H1 (cell line): ENCODE data around the gene UBE2O. TPM values are rescaled to one million over a fixed set of nuclear protein-coding genes. Genes with fewer than 3 reads are reported as not detected.

Experiments
- CTCF ChIA-PET: fragments of 300-600 bp; sonication (Branson Sonifier 250); formaldehyde crosslinking; loops from one replicate; lab custom pipeline; 2021; ENCODE audit not compliant: partially characterized antibody; lab: Charles Lee
- POLR2A ChIA-PET: fragments of 300-600 bp; sonication (Branson Sonifier 250); formaldehyde crosslinking; loops from one replicate; lab custom pipeline; 2021; ENCODE audit warnings: inconsistent platforms; ENCODE audit not compliant: partially characterized antibody; lab: Charles Lee
- DNase-seq, 2 experiments: peaks; one replicate each; pipeline versions ENCODE4 v3.0.0 to v3.0.0-alpha.2; 2010 to 2022; ENCODE audit warnings: low spot score in 2 of 2, low read depth in 1 of 2, mixed read lengths in 1 of 2
- FAIRE-seq: peaks from 2 replicates; lab custom pipeline; 2011; peaks lifted over from hg19 to GRCh38; lab: Jason Lieb, UNC
- H2AFZ ChIP-seq: 2 replicates; pipeline ENCODE4 v1.8.1; 2012; ENCODE audit warnings: low read length, inconsistent platforms
- H2AK5ac ChIP-seq: 2 replicates; pipeline ENCODE4 v1.6.1; 2013; ENCODE audit warnings: low read depth, low read length
- H2BK120ac ChIP-seq: replicated peaks from 2 replicates; pipeline ENCODE3; 2013; ENCODE audit warnings: low read depth, low read length, inconsistent platforms
- H2BK12ac ChIP-seq: 2 replicates; pipeline ENCODE4 v1.6.1; 2013; ENCODE audit warnings: low read depth, low read length
- H2BK15ac ChIP-seq: 2 replicates; pipeline ENCODE4 v1.6.1; 2013; ENCODE audit warnings: low read length
- H2BK20ac ChIP-seq: 2 replicates; pipeline ENCODE4 v1.6.1; 2013; ENCODE audit warnings: low read length
- H2BK5ac ChIP-seq: 2 replicates; pipeline ENCODE4 v1.6.1; 2013; ENCODE audit warnings: low read depth, low read length
- H3K14ac ChIP-seq: 2 replicates; pipeline ENCODE4 v1.6.1; 2013; ENCODE audit warnings: inconsistent platforms; ENCODE audit not compliant: insufficient read length
- H3K18ac ChIP-seq: 2 replicates; pipeline ENCODE4 v1.6.1; 2013; ENCODE audit warnings: low read length; ENCODE audit errors: extremely low read depth
- H3K23ac ChIP-seq: 2 replicates; pipeline ENCODE4 v1.6.1; 2013; ENCODE audit warnings: inconsistent platforms; ENCODE audit not compliant: insufficient read length
- H3K23me2 ChIP-seq: 2 replicates; pipeline ENCODE4 v1.6.1; 2013; ENCODE audit warnings: low read depth, low read length
- H3K27ac ChIP-seq: 2 replicates; pipeline ENCODE4 v1.6.1; 2011; ENCODE audit warnings: low read depth, low read length, inconsistent platforms
- H3K27me3 ChIP-seq, 4 experiments: replicated peaks in 1 of 4; 1 replicate in 1 of 4; 2 replicates in 3 of 4; pipeline versions ENCODE4 v1.6.1 to v1.8.1; 2011 to 2013; ENCODE audit warnings: low read length in 3 of 4, mild to moderate bottlenecking in 3 of 4, inconsistent platforms in 2 of 4, mixed read lengths in 2 of 4, moderate library complexity in 1 of 4; ENCODE audit not compliant: control insufficient read depth in 3 of 4, insufficient read depth in 3 of 4; ENCODE audit errors: extremely low read depth in 1 of 4
- H3K36me3 ChIP-seq, 4 experiments: 2 replicates each; pipeline versions ENCODE4 v1.6.1 to v1.8.1; 2011 to 2013; ENCODE audit warnings: mild to moderate bottlenecking in 4 of 4, low read length in 3 of 4, moderate library complexity in 2 of 4, control low read depth in 1 of 4, inconsistent platforms in 1 of 4; ENCODE audit not compliant: insufficient read depth in 4 of 4, control insufficient read depth in 2 of 4
- H3K4ac ChIP-seq: replicated peaks from 2 replicates; pipeline ENCODE3; 2013; ENCODE audit warnings: low read length, low read depth, mixed read lengths, inconsistent platforms; ENCODE audit not compliant: insufficient read length
- H3K4me1 ChIP-seq, 4 experiments: replicated peaks in 1 of 4; 1 replicate in 1 of 4; 2 replicates in 3 of 4; pipeline versions ENCODE4 v1.6.1 to v1.8.1; 2011 to 2013; ENCODE audit warnings: low read length in 3 of 4, inconsistent platforms in 2 of 4, mixed read lengths in 1 of 4; ENCODE audit not compliant: insufficient read depth in 4 of 4, control insufficient read depth in 3 of 4
- H3K4me2 ChIP-seq, 2 experiments: 2 replicates each; pipeline versions ENCODE4 v1.6.1 to v1.8.1; 2011 to 2013; ENCODE audit warnings: low read depth in 2 of 2, low read length in 2 of 2, control low read depth in 1 of 2, inconsistent platforms in 1 of 2, mild to moderate bottlenecking in 1 of 2; ENCODE audit not compliant: insufficient read depth in 1 of 2
- H3K4me3 ChIP-seq, 4 experiments: fragments of 200-600, 300-600 bp in 1 of 4; sonication (generic), shearing (Covaris generic), sonication (Bioruptor Twin) in 1 of 4; 2 replicates each; pipeline versions ENCODE4 v1.5.1 to v1.8.1; 2011 to 2016; ENCODE audit warnings: low read length in 4 of 4, low read depth in 3 of 4, control low read depth in 2 of 4, inconsistent platforms in 2 of 4, mild to moderate bottlenecking in 2 of 4, mixed read lengths in 1 of 4, moderate library complexity in 1 of 4; ENCODE audit not compliant: insufficient read depth in 2 of 4; ENCODE audit errors: extremely low read depth in 1 of 4
- H3K56ac ChIP-seq: replicated peaks from 2 replicates; pipeline ENCODE3; 2013; ENCODE audit warnings: low read depth, mild to moderate bottlenecking, mixed read lengths, low read length, inconsistent platforms; ENCODE audit not compliant: insufficient read length
- H3K79me1 ChIP-seq: 2 replicates; pipeline ENCODE4 v1.6.1; 2013; ENCODE audit warnings: low read depth, low read length, control low read depth
- H3K79me2 ChIP-seq, 2 experiments: 2 replicates each; pipeline versions ENCODE4 v1.6.1 to v1.8.1; 2012 to 2013; ENCODE audit warnings: low read length in 2 of 2, mild to moderate bottlenecking in 2 of 2, inconsistent platforms in 1 of 2; ENCODE audit not compliant: insufficient read depth in 2 of 2, control insufficient read depth in 1 of 2
- H3K9ac ChIP-seq, 4 experiments: replicated peaks in 1 of 4; 1 replicate in 1 of 4; 2 replicates in 3 of 4; pipeline versions ENCODE4 v1.6.1 to v1.8.1; 2011 to 2013; ENCODE audit warnings: low read depth in 3 of 4, low read length in 3 of 4, control low read depth in 2 of 4, mild to moderate bottlenecking in 2 of 4, moderate library complexity in 2 of 4, inconsistent platforms in 1 of 4; ENCODE audit errors: extremely low read depth in 1 of 4
- H3K9me3 ChIP-seq, 2 experiments: 2 replicates each; pipeline versions ENCODE4 v1.6.1 to v1.8.1; 2012 to 2013; ENCODE audit warnings: mild to moderate bottlenecking in 2 of 2, moderate library complexity in 2 of 2, control low read depth in 1 of 2, inconsistent platforms in 1 of 2, low read depth in 1 of 2, low read length in 1 of 2, mixed read lengths in 1 of 2; ENCODE audit not compliant: insufficient read depth in 2 of 2
- H4K20me1 ChIP-seq, 2 experiments: replicated peaks in 1 of 2; 2 replicates each; pipeline versions ENCODE3 to v1.8.1; 2011 to 2013; ENCODE audit warnings: inconsistent platforms in 2 of 2, low read length in 2 of 2, mild to moderate bottlenecking in 1 of 2; ENCODE audit not compliant: insufficient read depth in 2 of 2, control insufficient read depth in 1 of 2
- H4K5ac ChIP-seq: 2 replicates; pipeline ENCODE4 v1.6.1; 2013; ENCODE audit warnings: low read length, low read depth, mixed read lengths, inconsistent platforms; ENCODE audit not compliant: insufficient read length
- H4K8ac ChIP-seq: 2 replicates; pipeline ENCODE4 v1.8.0; 2013; ENCODE audit warnings: mild to moderate bottlenecking, moderate library complexity, low read length, inconsistent platforms; ENCODE audit not compliant: insufficient read depth; ENCODE audit errors: extremely low read depth
- H4K91ac ChIP-seq: replicated peaks from 2 replicates; pipeline ENCODE3; 2013; ENCODE audit warnings: low read length, mixed read lengths, inconsistent platforms; ENCODE audit not compliant: insufficient read length
- CEBPB ChIP-seq: IDR thresholded peaks from 2 replicates; pipeline ENCODE4 v1.6.1; 2012; ENCODE audit warnings: low read depth, low read length
- CTBP2 ChIP-seq: IDR thresholded peaks from 2 replicates; pipeline ENCODE4 v1.7.0; 2011; ENCODE audit warnings: borderline replicate concordance, mild to moderate bottlenecking, moderate library complexity, mixed read lengths, low read length; ENCODE audit not compliant: insufficient read depth, insufficient read length
- GABPA ChIP-seq: IDR thresholded peaks from 2 replicates; pipeline ENCODE4 v1.6.1; 2011; ENCODE audit warnings: mild to moderate bottlenecking, low read length, moderate library complexity, borderline replicate concordance; ENCODE audit not compliant: insufficient read depth
- GTF2F1 ChIP-seq: IDR thresholded peaks from 2 replicates; pipeline ENCODE4 v1.6.1; 2012; ENCODE audit warnings: low read depth, low read length, improper control_type of control experiment, borderline replicate concordance
- HDAC2 ChIP-seq, 2 experiments: fragments of 300-600 bp in 1 of 2; sonication (generic) in 1 of 2; IDR thresholded peaks; 2 replicates each; pipeline ENCODE4 v1.6.1; 2011 to 2012; ENCODE audit warnings: low read depth in 2 of 2, low read length in 2 of 2, mild to moderate bottlenecking in 2 of 2, moderate library complexity in 2 of 2, borderline replicate concordance in 1 of 2, inconsistent platforms in 1 of 2
- HDAC6 ChIP-seq: IDR thresholded peaks from one replicate; pipeline ENCODE4 v1.7.1; 2012; ENCODE audit warnings: low read depth, mild to moderate bottlenecking, inconsistent platforms, low read length, moderate library complexity
- RNF2 ChIP-seq: fragments of 200-900, 300-1000 bp; sonication (generic); IDR thresholded peaks from 2 replicates; pipeline ENCODE4 v1.7.1; 2016; ENCODE audit warnings: borderline replicate concordance, low read depth, mild to moderate bottlenecking, antibody characterized with exemption, low read length; ENCODE audit not compliant: poor library complexity, severe bottlenecking; ENCODE audit errors: missing control alignments
- TEAD4 ChIP-seq: IDR thresholded peaks from 2 replicates; pipeline ENCODE4 v1.6.1; 2012; ENCODE audit warnings: low read depth, low read length, inconsistent platforms, mixed read lengths
- WGBS, 2 experiments: shearing (Covaris generic) in 1 of 2; methylation state at CpG; one replicate each; pipeline versions ENCODE4 v1.1.6 to v1.1.7; 2013 to 2015; ENCODE audit warnings: low lambda C conversion rate in 2 of 2, mixed read lengths in 2 of 2, inconsistent platforms in 1 of 2, low coverage in 1 of 2, missing lambda C conversion rate in 1 of 2; ENCODE audit not compliant: insufficient replicate concordance in 2 of 2, insufficient coverage in 1 of 2, insufficient read length in 1 of 2; ENCODE audit errors: extremely low coverage in 1 of 2, missing lambda C conversion rate in 1 of 2; 5-methylcytosine and 5-hydroxymethylcytosine counted together
- polyA plus RNA-seq, 7 experiments: library from polyadenylated mRNA; depleted of rRNA in 3 of 7; stranded (reverse) in 5 of 7; unstranded in 2 of 7; fragments of >200 nt in 5 of 7; fragments of 200-250 nt in 2 of 7; gene quantifications; 1 replicate in 5 of 7; 2 replicates in 1 of 7; 4 replicates in 1 of 7; pipeline versions ENCODE4 v1.2.1 to v1.2.3, GENCODE V29; 2011 to 2013; ENCODE audit warnings: missing spikeins in 2 of 7, mixed read lengths in 2 of 7
- total RNA-seq: library from RNA; stranded (reverse); fragmentation: NEBNext Ultra II Directional; extraction: Animal tissue kit (Norgen Biotek cat#: 25700); gene quantifications from 2 replicates; pipeline ENCODE4 v1.2.1, GENCODE V29; 2021

UBE2O gene
- total and polyA plus RNA-seq, 2 of the 8 experiments (the other 6 are each of a cell fraction or from before 2014, with no cell fraction given) = 24.4 to 63.0 TPM

GRCh38 chr17:76410328-76410965 is 42.5 kb downstream of the UBE2O start:
- Histone ChIP-seq H3K79me2 (peaks cover 4 to 60% of the 10 kb centered on the region in 2 experiments), H3K9ac (no peak overlapping the region), H4K5ac (no peak overlapping the region), H4K91ac (no peak overlapping the region), H2BK15ac (no peak overlapping the region), H2AFZ (no peak overlapping the region), H3K9me3 (no peaks in the 10 kb centered on the region), H3K27ac (no peak overlapping the region)
- no peak for DNase-seq
- POLR2A ChIA-PET = interaction anchor here (0.6 to 1.7 kb wide), 5 partner anchors 12 to 48 kb away, joined by 3 to 7 read pairs (median 3); no protein-coding TSS in a partner anchor
- TF ChIP-seq TEAD4 (no peak), GTF2F1 (no peak), CEBPB (no peak), CTBP2 (no peak), HDAC2 (IDR thresholded peaks at IDR 0.05; ENCODE audit: borderline replicate concordance in 1 of 2, low read depth in 2 of 2, low read length in 2 of 2) (no peak), GABPA (no peak), RNF2 (no peak), HDAC6 (no peak)
- TF ChIP-seq, all 59 proteins: peak for 0
- Histone ChIP-seq H3K79me1 (peaks cover 19% of the 10 kb centered on the region), H3K27me3 (no peaks in the 10 kb centered on the region), H3K4ac (no peak overlapping the region), H4K20me1 (peaks cover 12 to 28% of the 10 kb centered on the region in 2 experiments), H2BK5ac (no peak overlapping the region), H4K8ac (no peak overlapping the region), H2BK20ac (no peak overlapping the region), H2AK5ac (no peak overlapping the region), H3K4me3 (no peak overlapping the region), H3K14ac (no peak overlapping the region), H3K4me1 (peaks cover 4 to 11% (median 5%) of the 10 kb centered on the region in 4 experiments), H3K36me3 (0 out of 8 replicates have a peak, but pooled peaks cover 0 to under 1% (median 0%) of the 10 kb centered on the region in 4 experiments), H3K4me2 (no peak overlapping the region), H2BK12ac (no peak overlapping the region), H3K23me2 (no peaks in the 10 kb centered on the region), H3K18ac (no peak overlapping the region), H3K23ac (no peak overlapping the region), H2BK120ac (no peak overlapping the region), H3K56ac (no peak overlapping the region)
- no peak for FAIRE-seq
- CTCF ChIA-PET = interaction anchor here (0.9 to 14.5 kb wide), 18 partner anchors 12 to 136 kb away, joined by 3 to 197 read pairs (median 6); partner anchors contain the start of genes AANAT, PRPSAP1, SPHK1 and UBE2O
- 91% methylated on average over 15 of the region's 15 CpGs; no CpG with 5 or more reads in 1 of the 2 experiments for WGBS, 2 experiments
